ENCODE results near the gene PAX7.

PAX7 gene

GRCh38 chr1:18701183-18701582 lies 70.5 kb downstream of the PAX7 start:
- Histone ChIP-seq H3K27ac (ENCODE audit: low read depth, low read length) (no peak overlapping the region), H3K9me3 (ENCODE audit: low read length) (no peaks in the 10 kb centered on the region), H3K36me3 (ENCODE audit: insufficient read depth, low read length) (no peaks in the 10 kb centered on the region), H3K9ac (ENCODE audit: low read length) (no peak overlapping the region), H3K27me3 (ENCODE audit: control insufficient read depth in 1 of 2, insufficient read depth in 2 of 2, low read length in 2 of 2) (peaks cover 3 to 50% of the 10 kb centered on the region in 2 donors), H3K4me3 (ENCODE audit: low read depth in 1 of 2, low read length in 2 of 2) (no peak overlapping the region), H3K4me1 (ENCODE audit: insufficient read depth, low read length) (no peaks in the 10 kb centered on the region)

- Histone ChIP-seq H3K36me3 (ENCODE audit: insufficient read depth, low read length) (no peaks in the 10 kb centered on the region), H3K27ac (ENCODE audit: low read depth, low read length) (no peak overlapping the region), H3K9me3 (ENCODE audit: low read length) (no peaks in the 10 kb centered on the region), H3K4me3 (ENCODE audit: low read depth in 1 of 2, low read length in 2 of 2) (no peak overlapping the region), H3K27me3 (ENCODE audit: control insufficient read depth in 1 of 2, insufficient read depth in 2 of 2, low read length in 2 of 2) (peaks cover 3 to 47% of the 10 kb centered on the region in 2 donors), H3K4me1 (ENCODE audit: insufficient read depth, low read length) (no peaks in the 10 kb centered on the region), H3K9ac (ENCODE audit: low read length) (no peak overlapping the region)
Observed at GRCh38 chr1:18703041-18703621, 72.5 kb downstream of the PAX7 start.

GRCh38 chr1:18705811-18706210 lies 75.2 kb downstream of the PAX7 start:
- Histone ChIP-seq H3K4me1 (ENCODE audit: insufficient read depth, low read length) (no peaks in the 10 kb centered on the region), H3K9me3 (ENCODE audit: low read length) (no peaks in the 10 kb centered on the region), H3K27me3 (ENCODE audit: control insufficient read depth in 1 of 2, insufficient read depth in 2 of 2, low read length in 2 of 2) (peaks cover 0 to 30% of the 10 kb centered on the region in 2 donors), H3K4me3 (ENCODE audit: low read depth in 1 of 2, low read length in 2 of 2) (no peak overlapping the region), H3K9ac (ENCODE audit: low read length) (no peak overlapping the region), H3K27ac (ENCODE audit: low read depth, low read length) (no peak overlapping the region), H3K36me3 (ENCODE audit: insufficient read depth, low read length) (no peaks in the 10 kb centered on the region)

- Histone ChIP-seq H3K9me3 (ENCODE audit: low read length) (no peaks in the 10 kb centered on the region), H3K27ac (ENCODE audit: low read depth, low read length) (no peak overlapping the region), H3K9ac (ENCODE audit: low read length) (no peak overlapping the region), H3K27me3 (ENCODE audit: control insufficient read depth in 1 of 2, insufficient read depth in 2 of 2, low read length in 2 of 2) (peaks cover 0 to 23% of the 10 kb centered on the region in 2 donors), H3K36me3 (ENCODE audit: insufficient read depth, low read length) (no peaks in the 10 kb centered on the region), H3K4me3 (ENCODE audit: low read depth in 1 of 2, low read length in 2 of 2) (no peak overlapping the region), H3K4me1 (ENCODE audit: insufficient read depth, low read length) (no peaks in the 10 kb centered on the region)
Observed at GRCh38 chr1:18707696-18708257, 77.1 kb downstream of the PAX7 start.

- no peak overlapping the region for H3K9ac ChIP-seq (ENCODE audit: low read length)
- no peaks in the 10 kb centered on the region for H3K4me1 ChIP-seq (ENCODE audit: insufficient read depth, low read length)
- H3K36me3 ChIP-seq (ENCODE audit: insufficient read depth, low read length) = no peaks in the 10 kb centered on the region
- H3K9me3 ChIP-seq (ENCODE audit: low read length) = no peaks in the 10 kb centered on the region
- peaks cover 0 to 19% of the 10 kb centered on the region in 2 donors for H3K27me3 ChIP-seq (ENCODE audit: control insufficient read depth in 1 of 2, insufficient read depth in 2 of 2, low read length in 2 of 2)
- H3K27ac ChIP-seq (ENCODE audit: low read depth, low read length) = no peak overlapping the region
- no peak overlapping the region for H3K4me3 ChIP-seq (ENCODE audit: low read depth in 1 of 2, low read length in 2 of 2)
Observed at GRCh38 chr1:18710002-18710401, 79.4 kb downstream of the PAX7 start.

- H3K36me3 ChIP-seq (ENCODE audit: insufficient read depth, low read length) = no peaks in the 10 kb centered on the region
- no peaks in the 10 kb centered on the region for H3K4me1 ChIP-seq (ENCODE audit: insufficient read depth, low read length)
- no peaks in the 10 kb centered on the region for H3K9me3 ChIP-seq (ENCODE audit: low read length)
- no peak overlapping the region for H3K4me3 ChIP-seq (ENCODE audit: low read depth in 1 of 2, low read length in 2 of 2)
- no peak overlapping the region for H3K27ac ChIP-seq (ENCODE audit: low read depth, low read length)
- peaks cover 1 to 20% of the 10 kb centered on the region in 2 donors for H3K27me3 ChIP-seq (ENCODE audit: control insufficient read depth in 1 of 2, insufficient read depth in 2 of 2, low read length in 2 of 2)
- no peak overlapping the region for H3K9ac ChIP-seq (ENCODE audit: low read length)
Observed at GRCh38 chr1:18711003-18711402, 80.4 kb downstream of the PAX7 start.

GRCh38 chr1:18711536-18712251 lies 81.0 kb downstream of the PAX7 start:
- Histone ChIP-seq H3K9me3 (ENCODE audit: low read length) (no peaks in the 10 kb centered on the region), H3K4me3 (ENCODE audit: low read depth in 1 of 2, low read length in 2 of 2) (no peak overlapping the region), H3K36me3 (ENCODE audit: insufficient read depth, low read length) (no peaks in the 10 kb centered on the region), H3K4me1 (ENCODE audit: insufficient read depth, low read length) (no peaks in the 10 kb centered on the region), H3K27me3 (ENCODE audit: control insufficient read depth in 1 of 2, insufficient read depth in 2 of 2, low read length in 2 of 2) (peaks cover 4 to 25% of the 10 kb centered on the region in 2 donors), H3K9ac (ENCODE audit: low read length) (no peak overlapping the region), H3K27ac (ENCODE audit: low read depth, low read length) (no peak overlapping the region)

GRCh38 chr1:18712252-18712600 lies 81.6 kb downstream of the PAX7 start:
- H3K9me3 ChIP-seq (ENCODE audit: low read length) = no peaks in the 10 kb centered on the region
- H3K4me1 ChIP-seq (ENCODE audit: insufficient read depth, low read length) = no peaks in the 10 kb centered on the region
- peaks cover 4 to 30% of the 10 kb centered on the region in 2 donors for H3K27me3 ChIP-seq (ENCODE audit: control insufficient read depth in 1 of 2, insufficient read depth in 2 of 2, low read length in 2 of 2)
- H3K36me3 ChIP-seq (ENCODE audit: insufficient read depth, low read length) = no peaks in the 10 kb centered on the region
- H3K27ac ChIP-seq (ENCODE audit: low read depth, low read length) = no peak overlapping the region
- no peak overlapping the region for H3K4me3 ChIP-seq (ENCODE audit: low read depth in 1 of 2, low read length in 2 of 2)
- no peak overlapping the region for H3K9ac ChIP-seq (ENCODE audit: low read length)

GRCh38 chr1:18714404-18715175 lies 83.9 kb downstream of the PAX7 start:
- Histone ChIP-seq H3K9me3 (ENCODE audit: low read length) (no peaks in the 10 kb centered on the region), H3K9ac (ENCODE audit: low read length) (no peak overlapping the region), H3K4me1 (ENCODE audit: insufficient read depth, low read length) (no peaks in the 10 kb centered on the region), H3K27me3 (ENCODE audit: control insufficient read depth in 1 of 2, insufficient read depth in 2 of 2, low read length in 2 of 2) (peaks cover 16 to 49% of the 10 kb centered on the region in 2 donors), H3K36me3 (ENCODE audit: insufficient read depth, low read length) (no peaks in the 10 kb centered on the region), H3K27ac (ENCODE audit: low read depth, low read length) (no peak overlapping the region), H3K4me3 (ENCODE audit: low read depth in 1 of 2, low read length in 2 of 2) (no peak overlapping the region)

GRCh38 chr1:18716112-18716784 lies 85.6 kb downstream of the PAX7 start:
- Histone ChIP-seq H3K4me3 (ENCODE audit: low read depth in 1 of 2, low read length in 2 of 2) (no peak overlapping the region), H3K9me3 (ENCODE audit: low read length) (no peaks in the 10 kb centered on the region), H3K36me3 (ENCODE audit: insufficient read depth, low read length) (no peaks in the 10 kb centered on the region), H3K27ac (ENCODE audit: low read depth, low read length) (no peak overlapping the region), H3K9ac (ENCODE audit: low read length) (no peak overlapping the region), H3K27me3 (ENCODE audit: control insufficient read depth in 1 of 2, insufficient read depth in 2 of 2, low read length in 2 of 2) (peaks cover 16 to 55% of the 10 kb centered on the region in 2 donors), H3K4me1 (ENCODE audit: insufficient read depth, low read length) (no peaks in the 10 kb centered on the region)

Data from muscle layer of colon (tissue), 2 donors.